ACC112 (cell line): ENCODE results near the gene MCHR1.
"Not testable (repeated sequence)": the region's sequence is repeated elsewhere in the genome, so short reads cannot be mapped to it uniquely, and the experiment has no call there.

Experiments
- H2AFZ ChIP-seq: fragments of 200-600 bp; sonication (generic); one replicate; pipeline ENCODE4 v1.6.0; 2017; ENCODE audit warnings: antibody characterized with exemption, low read length; ENCODE audit not compliant: unreplicated experiment
- H3K27ac ChIP-seq: fragments of 200-600 bp; sonication (generic); 2 replicates; pipeline ENCODE4 v1.5.1; 2014; ENCODE audit warnings: low read depth, mild to moderate bottlenecking, antibody characterized with exemption, low read length, moderate library complexity
- H3K27me3 ChIP-seq: fragments of 200-600 bp; sonication (generic); 2 replicates; pipeline ENCODE4 v1.6.1; 2014; ENCODE audit warnings: mild to moderate bottlenecking, antibody characterized with exemption, low read length, moderate library complexity, mixed read lengths; ENCODE audit not compliant: insufficient read depth
- H3K36me3 ChIP-seq: fragments of 200-600 bp; sonication (generic); 2 replicates; pipeline ENCODE4 v1.6.1; 2016; ENCODE audit warnings: mild to moderate bottlenecking, antibody characterized with exemption, low read length, moderate library complexity, mixed read lengths; ENCODE audit not compliant: insufficient read depth
- H3K4me1 ChIP-seq: fragments of 200-600 bp; sonication (generic); one replicate; pipeline ENCODE4 v1.6.1; 2016; ENCODE audit warnings: low read length, mixed read lengths; ENCODE audit not compliant: insufficient read depth, unreplicated experiment, control insufficient read depth
- H3K4me3 ChIP-seq: fragments of 200-600 bp; sonication (generic); 2 replicates; pipeline ENCODE4 v1.5.1; 2014; ENCODE audit warnings: mild to moderate bottlenecking, low read depth, low read length
- H3K79me2 ChIP-seq: fragments of 200-600 bp; sonication (generic); one replicate; pipeline ENCODE4 v1.6.0; 2016; ENCODE audit warnings: low read length; ENCODE audit not compliant: control insufficient read depth, unreplicated experiment, insufficient read depth

MCHR1 gene

GRCh38 chr22:40714499-40715337, 35.4 kb downstream of the MCHR1 start:
- Histone ChIP-seq H3K79me2 (no peaks in the 10 kb centered on the region), H3K27me3 (no peaks in the 10 kb centered on the region), H3K27ac (no peak overlapping the region), H3K36me3 (no peaks in the 10 kb centered on the region), H3K4me1 (peaks cover 3% of the 10 kb centered on the region), H2AFZ (no peak overlapping the region), H3K4me3 (no peak overlapping the region)

GRCh38 chr22:40716116-40716515, 36.8 kb downstream of the MCHR1 start:
- Histone ChIP-seq H3K79me2 (no peaks in the 10 kb centered on the region), H2AFZ (no peak overlapping the region), H3K27ac (no peak overlapping the region), H3K4me1 (peaks cover 9% of the 10 kb centered on the region), H3K4me3 (no peak overlapping the region), H3K27me3 (no peaks in the 10 kb centered on the region), H3K36me3 (no peaks in the 10 kb centered on the region)

GRCh38 chr22:40717657-40718056, 38.4 kb downstream of the MCHR1 start:
- not testable (repeated sequence) for H3K27me3 ChIP-seq, H3K4me1 ChIP-seq, H3K79me2 ChIP-seq, H3K36me3 ChIP-seq, H3K4me3 ChIP-seq, H3K27ac ChIP-seq, H2AFZ ChIP-seq

GRCh38 chr22:40718250-40719204, 39.2 kb downstream of the MCHR1 start:
- no peaks in the 10 kb centered on the region for H3K36me3 ChIP-seq
- H2AFZ ChIP-seq = no peak overlapping the region
- H3K4me3 ChIP-seq = no peak overlapping the region
- no peaks in the 10 kb centered on the region for H3K27me3 ChIP-seq
- H3K79me2 ChIP-seq = no peaks in the 10 kb centered on the region
- no peak overlapping the region for H3K27ac ChIP-seq
- H3K4me1 ChIP-seq = peaks cover 7% of the 10 kb centered on the region

GRCh38 chr22:40719599-40719998, 40.3 kb downstream of the MCHR1 start:
- Histone ChIP-seq H3K4me1 (peaks cover 7% of the 10 kb centered on the region), H3K79me2 (no peaks in the 10 kb centered on the region), H3K4me3 (no peak overlapping the region), H3K27me3 (no peaks in the 10 kb centered on the region), H3K36me3 (no peaks in the 10 kb centered on the region), H2AFZ (no peak overlapping the region), H3K27ac (no peak overlapping the region)

- not testable (repeated sequence) for H3K27ac ChIP-seq, H3K36me3 ChIP-seq, H2AFZ ChIP-seq
Measured at GRCh38 chr22:40720156-40720537, 40.9 kb downstream of the MCHR1 start.

GRCh38 chr22:40720538-40721256, 41.4 kb downstream of the MCHR1 start:
- Histone ChIP-seq H3K4me1 (peaks cover 7% of the 10 kb centered on the region), H3K79me2 (no peaks in the 10 kb centered on the region), H2AFZ (no peak overlapping the region), H3K27me3 (no peaks in the 10 kb centered on the region), H3K27ac (no peak overlapping the region), H3K4me3 (no peak overlapping the region), H3K36me3 (no peaks in the 10 kb centered on the region)

More at GRCh38 chr22:40720156-40720537, 40.9 kb downstream of the MCHR1 start:
- not testable (repeated sequence) for H3K79me2 ChIP-seq, H3K4me1 ChIP-seq, H3K27me3 ChIP-seq, H3K4me3 ChIP-seq

- Histone ChIP-seq H3K36me3 (no peaks in the 10 kb centered on the region), H3K4me3 (no peak overlapping the region), H3K27me3 (no peaks in the 10 kb centered on the region), H3K4me1 (peaks cover 7% of the 10 kb centered on the region), H3K27ac (no peak overlapping the region), H2AFZ (no peak overlapping the region), H3K79me2 (no peaks in the 10 kb centered on the region)
Measured at GRCh38 chr22:40721266-40721665, 42.0 kb downstream of the MCHR1 start.

- Histone ChIP-seq H3K27ac (no peak overlapping the region), H2AFZ (no peak overlapping the region), H3K27me3 (no peaks in the 10 kb centered on the region), H3K4me1 (peaks cover 7% of the 10 kb centered on the region), H3K79me2 (no peaks in the 10 kb centered on the region), H3K4me3 (no peak overlapping the region), H3K36me3 (no peaks in the 10 kb centered on the region)
Measured at GRCh38 chr22:40723396-40723933, 44.2 kb downstream of the MCHR1 start.

GRCh38 chr22:40726514-40726913, 47.2 kb downstream of the MCHR1 start:
- Histone ChIP-seq H3K4me3 (no peak overlapping the region), H3K27ac (no peak overlapping the region), H3K4me1 (no peaks in the 10 kb centered on the region), H3K79me2 (no peaks in the 10 kb centered on the region), H2AFZ (no peak overlapping the region), H3K27me3 (no peaks in the 10 kb centered on the region), H3K36me3 (no peaks in the 10 kb centered on the region)
